Kidney epithelial cell (primary cell): ENCODE measurements around the gene CELF6. TPM values are rescaled to one million over a fixed set of nuclear protein-coding genes. Genes with fewer than 3 reads are reported as not detected.

Source experiments
- DNase-seq: peaks from one replicate; pipeline ENCODE4 v3.0.0-alpha.2; 2010; ENCODE audit warnings: low read depth
- H3K27me3 ChIP-seq: 2 replicates; pipeline ENCODE4 v1.6.0; 2011; ENCODE audit warnings: low read length; ENCODE audit not compliant: control insufficient read depth, insufficient read depth
- H3K36me3 ChIP-seq: 2 replicates; pipeline ENCODE4 v1.5.1; 2011; ENCODE audit warnings: low read length; ENCODE audit not compliant: control insufficient read depth, insufficient read depth
- H3K4me3 ChIP-seq: 2 replicates; pipeline ENCODE4 v1.5.1; 2011; ENCODE audit warnings: low read depth, mild to moderate bottlenecking, control low read depth, low read length
- CTCF ChIP-seq: IDR thresholded peaks from 2 replicates; pipeline ENCODE4 v1.5.1; 2011; ENCODE audit warnings: mild to moderate bottlenecking, moderate library complexity, low read length, control low read depth, inconsistent platforms; ENCODE audit not compliant: insufficient read depth, poor library complexity, severe bottlenecking
- total RNA-seq: library from RNA; depleted of rRNA; stranded (reverse); fragments of >200 nt; gene quantifications from 2 replicates; pipeline ENCODE4 v1.2.3, GENCODE V29; 2015

Gene CELF6
- total RNA-seq, 1 donor from 2014 or later, result 0.29 TPM

GRCh38 chr15:72242775-72243370 lies 77.1 kb downstream of the CELF6 start:
- H3K4me3 ChIP-seq, result no peak overlapping the region
- TF ChIP-seq CTCF, result no peak
- H3K27me3 ChIP-seq, result no peaks in the 10 kb centered on the region
- no peak for DNase-seq
- H3K36me3 ChIP-seq, result no peaks in the 10 kb centered on the region

GRCh38 chr15:72239652-72240051 lies 80.3 kb downstream of the CELF6 start:
- H3K36me3 ChIP-seq, result no peaks in the 10 kb centered on the region
- H3K27me3 ChIP-seq, result no peaks in the 10 kb centered on the region
- no peak overlapping the region for H3K4me3 ChIP-seq
- no peak for TF ChIP-seq CTCF
- no peak for DNase-seq

GRCh38 chr15:72238586-72238985 lies 81.4 kb downstream of the CELF6 start:
- Histone ChIP-seq H3K27me3 (no peaks in the 10 kb centered on the region), H3K36me3 (no peaks in the 10 kb centered on the region), H3K4me3 (no peak overlapping the region)
- TF ChIP-seq CTCF, result no peak
- DNase-seq, result no peak

GRCh38 chr15:72237853-72238224 lies 82.1 kb downstream of the CELF6 start:
- Histone ChIP-seq H3K27me3 (no peaks in the 10 kb centered on the region), H3K36me3 (no peaks in the 10 kb centered on the region), H3K4me3 (no peak overlapping the region)
- no peak for TF ChIP-seq CTCF
- DNase-seq, result no peak

GRCh38 chr15:72237029-72237852 lies 82.7 kb downstream of the CELF6 start:
- no peak for TF ChIP-seq CTCF
- H3K4me3 ChIP-seq, result peak overlapping the region; percentile 28
- no peaks in the 10 kb centered on the region for H3K36me3 ChIP-seq
- no peaks in the 10 kb centered on the region for H3K27me3 ChIP-seq
- DNase-seq, result peak; percentile 94
